ENCODE results near the gene SBF2.

Gene SBF2

DNA sequence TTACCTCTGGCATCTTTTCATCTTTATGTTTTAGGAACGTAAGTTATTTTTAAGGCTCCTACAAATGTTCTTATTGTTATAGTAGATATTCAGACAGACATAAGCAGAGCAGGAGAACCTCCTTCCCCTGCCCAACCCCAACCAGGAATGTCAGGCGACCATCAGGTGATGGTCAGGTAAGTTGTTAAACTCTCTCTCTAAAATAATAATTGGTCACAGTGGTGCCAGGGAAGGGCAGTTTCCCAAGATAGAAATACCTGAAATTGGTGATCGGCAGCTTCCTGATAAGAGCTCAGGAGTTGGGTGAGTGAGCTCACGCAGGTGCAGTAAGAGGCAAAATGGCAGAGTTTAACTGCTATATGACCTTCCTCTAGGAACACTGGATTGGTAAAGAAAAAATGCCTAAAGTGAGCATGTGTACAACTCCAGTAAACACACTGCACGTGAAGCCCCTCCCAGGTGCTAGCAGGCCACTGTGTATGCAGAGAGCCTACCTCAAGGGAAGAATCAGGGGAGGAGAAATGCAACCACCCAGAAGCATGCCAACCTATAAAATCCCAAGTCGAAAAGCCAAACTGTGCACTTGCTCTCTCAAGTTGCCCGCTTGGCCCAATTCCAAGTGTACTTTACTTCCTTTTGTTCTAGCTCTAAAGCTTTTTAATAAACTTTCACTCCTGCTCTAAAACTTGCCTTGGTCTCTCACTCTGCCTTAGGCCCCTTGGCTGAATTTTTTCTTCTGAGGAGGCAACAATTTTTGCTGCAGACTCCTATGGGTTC is 273.9 kb downstream of the SBF2 start:
- in situ Hi-C loops (cut with MboI; ENCODE audit: low sequenced_read_pairs, unreplicated experiment), result no loop called here
- DNase-seq (ENCODE audit: low spot score), result no peak
- TF ChIP-seq, protein P1, sequence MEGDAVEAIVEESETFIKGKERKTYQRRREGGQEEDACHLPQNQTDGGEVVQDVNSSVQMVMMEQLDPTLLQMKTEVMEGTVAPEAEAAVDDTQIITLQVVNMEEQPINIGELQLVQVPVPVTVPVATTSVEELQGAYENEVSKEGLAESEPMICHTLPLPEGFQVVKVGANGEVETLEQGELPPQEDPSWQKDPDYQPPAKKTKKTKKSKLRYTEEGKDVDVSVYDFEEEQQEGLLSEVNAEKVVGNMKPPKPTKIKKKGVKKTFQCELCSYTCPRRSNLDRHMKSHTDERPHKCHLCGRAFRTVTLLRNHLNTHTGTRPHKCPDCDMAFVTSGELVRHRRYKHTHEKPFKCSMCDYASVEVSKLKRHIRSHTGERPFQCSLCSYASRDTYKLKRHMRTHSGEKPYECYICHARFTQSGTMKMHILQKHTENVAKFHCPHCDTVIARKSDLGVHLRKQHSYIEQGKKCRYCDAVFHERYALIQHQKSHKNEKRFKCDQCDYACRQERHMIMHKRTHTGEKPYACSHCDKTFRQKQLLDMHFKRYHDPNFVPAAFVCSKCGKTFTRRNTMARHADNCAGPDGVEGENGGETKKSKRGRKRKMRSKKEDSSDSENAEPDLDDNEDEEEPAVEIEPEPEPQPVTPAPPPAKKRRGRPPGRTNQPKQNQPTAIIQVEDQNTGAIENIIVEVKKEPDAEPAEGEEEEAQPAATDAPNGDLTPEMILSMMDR (IDR thresholded peaks at IDR 0.05; ENCODE audit: borderline replicate concordance, control extremely low read depth, extremely low read depth, insufficient read depth, missing control alignments), result no peak

DNA sequence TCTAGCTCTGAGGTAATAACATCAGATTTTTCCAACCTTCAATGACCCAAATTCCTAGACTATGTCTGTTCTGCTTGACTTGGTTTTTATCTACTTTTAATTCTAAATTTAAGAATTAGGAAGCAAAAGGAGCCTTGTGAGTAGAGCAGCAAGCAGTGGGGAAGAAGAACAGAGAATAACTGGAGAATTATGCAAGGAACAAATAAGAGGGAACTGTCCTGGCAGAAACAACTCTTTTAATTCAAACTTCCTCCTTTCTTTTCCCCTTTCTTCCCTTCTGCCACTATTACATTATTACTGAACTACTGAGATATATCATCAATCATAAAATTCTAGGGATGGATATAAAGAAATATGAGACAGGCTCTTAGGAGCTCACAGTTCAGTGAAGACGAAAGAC is 276.1 kb downstream of the SBF2 start:
- in situ Hi-C loops (cut with MboI; ENCODE audit: low sequenced_read_pairs, unreplicated experiment), result no loop called here
- DNase-seq (ENCODE audit: low spot score), result no peak
- TF ChIP-seq, protein P1 (IDR thresholded peaks at IDR 0.05; ENCODE audit: borderline replicate concordance, control extremely low read depth, extremely low read depth, insufficient read depth, missing control alignments), result no peak

DNA sequence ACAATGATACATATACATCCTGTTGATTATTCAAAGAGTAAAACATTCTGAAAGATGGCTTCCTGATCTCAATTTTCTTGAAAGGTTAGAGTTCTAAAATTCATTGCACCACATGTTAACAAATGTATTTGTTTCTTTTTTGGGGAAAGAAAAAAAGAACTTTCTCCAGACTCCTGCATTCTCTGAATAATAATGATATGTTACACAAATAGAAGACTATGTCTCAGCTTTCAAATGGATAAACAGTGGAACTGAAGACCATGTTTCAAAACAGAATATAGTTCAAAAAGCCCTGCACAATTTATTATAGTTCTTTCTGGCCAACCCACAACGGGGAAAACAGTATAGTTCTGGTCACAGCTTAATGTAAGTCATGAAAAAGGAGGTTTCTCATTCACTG is 277.0 kb downstream of the SBF2 start:
- in situ Hi-C loops (cut with MboI; ENCODE audit: low sequenced_read_pairs, unreplicated experiment), result no loop called here
- TF ChIP-seq, protein P1 (IDR thresholded peaks at IDR 0.05; ENCODE audit: borderline replicate concordance, control extremely low read depth, extremely low read depth, insufficient read depth, missing control alignments), result no peak

DNA sequence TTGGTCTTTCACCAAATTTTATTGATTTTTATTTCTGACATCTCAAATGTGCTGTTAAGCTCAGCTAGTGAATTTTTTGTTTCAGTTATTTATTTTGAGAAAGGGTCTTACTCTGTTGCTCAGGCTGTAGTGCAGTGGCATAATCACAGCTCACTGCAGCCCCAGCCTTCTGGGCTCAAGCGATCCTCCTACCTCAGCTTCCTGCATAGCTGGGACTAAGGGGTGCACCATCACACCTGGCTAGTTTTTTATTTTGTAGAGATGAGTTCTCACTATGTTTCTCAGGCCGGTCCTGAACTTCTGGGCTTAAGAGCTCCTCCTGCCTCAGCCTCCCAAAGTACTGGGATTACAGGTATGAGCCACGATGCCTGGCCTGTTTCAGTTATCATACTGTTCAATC is 282.0 kb downstream of the SBF2 start:
- no peak for DNase-seq (ENCODE audit: low spot score)
- TF ChIP-seq, protein P1 (IDR thresholded peaks at IDR 0.05; ENCODE audit: borderline replicate concordance, control extremely low read depth, extremely low read depth, insufficient read depth, missing control alignments), result no peak
- in situ Hi-C loops (cut with MboI; ENCODE audit: low sequenced_read_pairs, unreplicated experiment), result no loop called here

More for the DNA sequence above, 277.0 kb downstream of the SBF2 start:
- DNase-seq (ENCODE audit: low spot score), result no peak

DNA sequence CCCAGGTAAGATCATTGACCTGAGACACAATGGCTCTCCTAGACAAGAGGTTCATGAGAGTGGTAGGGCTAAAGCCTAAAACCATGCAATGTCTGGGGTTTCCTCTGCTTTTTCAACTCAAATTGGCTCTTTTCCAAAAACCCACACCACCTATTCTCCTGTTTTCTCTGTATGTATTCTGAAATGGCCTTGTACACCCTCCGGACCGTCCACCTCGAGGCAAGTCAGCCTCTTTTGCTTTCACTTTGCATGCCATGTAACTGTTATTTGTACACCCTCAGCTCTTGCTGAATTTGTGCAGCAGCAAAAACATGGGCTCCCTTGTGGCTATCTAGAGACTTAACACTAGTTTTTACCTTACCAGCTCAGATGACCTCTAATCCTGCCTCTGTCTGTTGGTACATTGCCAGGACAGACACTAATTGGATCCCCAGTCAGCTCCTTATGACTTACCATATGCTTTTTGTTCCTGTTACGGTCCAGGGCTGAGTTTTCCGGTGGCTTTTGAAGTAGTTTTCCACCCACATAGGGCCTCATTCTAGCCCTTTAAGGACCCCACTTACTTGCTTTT is 288.0 kb downstream of the SBF2 start:
- in situ Hi-C loops (cut with MboI; ENCODE audit: low sequenced_read_pairs, unreplicated experiment), result no loop called here
- TF ChIP-seq, protein P1 (IDR thresholded peaks at IDR 0.05; ENCODE audit: borderline replicate concordance, control extremely low read depth, extremely low read depth, insufficient read depth, missing control alignments), result no peak
- no peak for DNase-seq (ENCODE audit: low spot score)

DNA sequence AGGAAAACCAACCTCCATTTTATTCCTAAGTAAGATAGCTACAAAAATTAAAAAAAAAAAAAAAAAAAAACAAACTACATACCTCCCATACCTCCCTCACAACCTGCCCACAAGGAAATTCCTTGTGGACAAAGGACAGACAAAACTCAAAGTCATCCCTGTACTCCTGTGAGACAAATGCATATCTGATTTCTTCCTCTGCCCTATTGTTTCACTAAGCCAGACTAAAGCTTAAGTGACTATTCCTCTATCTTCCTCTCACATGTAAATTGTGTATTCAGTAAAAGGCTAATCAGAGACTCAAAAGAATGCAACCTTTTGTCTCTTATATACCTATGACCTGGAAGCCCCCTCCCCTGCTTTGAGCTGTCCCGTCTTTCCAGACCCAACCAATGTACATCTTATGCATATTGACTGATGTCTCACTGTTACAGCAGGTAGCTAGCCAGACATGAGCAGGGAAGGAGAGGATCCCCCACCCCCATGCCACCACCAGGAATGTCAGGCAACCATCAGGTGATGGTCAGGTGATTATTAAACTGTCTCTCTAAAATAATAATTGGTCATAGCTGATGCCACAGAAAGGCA is 289.4 kb downstream of the SBF2 start:
- TF ChIP-seq, protein P1 (IDR thresholded peaks at IDR 0.05; ENCODE audit: borderline replicate concordance, control extremely low read depth, extremely low read depth, insufficient read depth, missing control alignments), result no peak
- DNase-seq (ENCODE audit: low spot score), result no peak
- in situ Hi-C loops (cut with MboI; ENCODE audit: low sequenced_read_pairs, unreplicated experiment), result no loop called here
